ENCODE data around the gene DEPP1.
A peak's percentile ranks its signal among the peaks of the same experiment; 100 is the strongest.

DEPP1 gene

GRCh38 chr10:44968091-44968490 lies 10.5 kb downstream of the DEPP1 start:
- DNase-seq (ENCODE audit: low read depth in 2 of 2) = no peak

GRCh38 chr10:44967616-44968015 lies 11.0 kb downstream of the DEPP1 start:
- DNase-seq (ENCODE audit: low read depth in 2 of 2) = no peak

- DNase-seq (ENCODE audit: low read depth in 2 of 2) = no peak
These were observed 11.6 kb downstream of the DEPP1 start for GRCh38 chr10:44966816-44967509.

GRCh38 chr10:44966129-44966815 lies 12.3 kb downstream of the DEPP1 start:
- DNase-seq (ENCODE audit: low read depth in 2 of 2) = no peak

GRCh38 chr10:44965651-44966097 lies 12.9 kb downstream of the DEPP1 start:
- DNase-seq (ENCODE audit: low read depth in 2 of 2) = no peak

- DNase-seq (ENCODE audit: low read depth in 2 of 2) = no peak
These were observed 13.5 kb downstream of the DEPP1 start for GRCh38 chr10:44965104-44965503.

- no peak for DNase-seq (ENCODE audit: low read depth in 2 of 2)
These were observed 14.6 kb downstream of the DEPP1 start for GRCh38 chr10:44963772-44964633.

GRCh38 chr10:44962870-44963738 lies 15.5 kb downstream of the DEPP1 start:
- DNase-seq (ENCODE audit: low read depth in 2 of 2) = no peak

GRCh38 chr10:44961931-44962750 lies 16.5 kb downstream of the DEPP1 start:
- no peak for DNase-seq (ENCODE audit: low read depth in 2 of 2)

GRCh38 chr10:44961230-44961571 lies 17.4 kb downstream of the DEPP1 start:
- no peak for DNase-seq (ENCODE audit: low read depth in 2 of 2)

- DNase-seq (ENCODE audit: low read depth in 2 of 2) = no peak
These were observed 18.0 kb downstream of the DEPP1 start for GRCh38 chr10:44960482-44961229.

GRCh38 chr10:44960088-44960460 lies 18.5 kb downstream of the DEPP1 start:
- no peak for DNase-seq (ENCODE audit: low read depth in 2 of 2)

- DNase-seq (ENCODE audit: low read depth in 2 of 2) = peak; percentile 88 to 89
These were observed 19.1 kb downstream of the DEPP1 start, which contains the start of gene RASSF4 for GRCh38 chr10:44959247-44960087. RASSF4 (plus strand) TSS chr10:44959802; CDS start chr10:44970203, 10,401 bp downstream.

- no peak for DNase-seq (ENCODE audit: low read depth in 2 of 2)
These were observed 19.7 kb downstream of the DEPP1 start for GRCh38 chr10:44958898-44959246.

- DNase-seq (ENCODE audit: low read depth in 2 of 2) = no peak
These were observed 20.3 kb downstream of the DEPP1 start for GRCh38 chr10:44958196-44958897.

GRCh38 chr10:44956717-44957706 lies 21.6 kb downstream of the DEPP1 start:
- DNase-seq (ENCODE audit: low read depth in 2 of 2) = no peak

GRCh38 chr10:44956226-44956625 lies 22.4 kb downstream of the DEPP1 start:
- no peak for DNase-seq (ENCODE audit: low read depth in 2 of 2)
